ENCODE measurements around the gene JAG2. TPM values are rescaled to one million over a fixed set of nuclear protein-coding genes. Genes with fewer than 3 reads are reported as not detected.

The JAG2 gene
- total RNA-seq, 1 experiment from 2014 or later, result 85.9 TPM

- Histone ChIP-seq H2AFZ (ENCODE audit: low read depth, low read length, poor library complexity, severe bottlenecking) (no peak overlapping the region), H3K9ac (ENCODE audit: low read length) (no peak overlapping the region), H3K36me3 (ENCODE audit: control insufficient read depth in 1 of 2, insufficient read depth in 2 of 2, low read length in 2 of 2) (peaks cover 0 to 3% of the 10 kb centered on the region in 2 experiments; a peak in 1 of 4 replicates), H3K4me3 (replicated peaks in 1 of 2; ENCODE audit: low read depth in 1 of 2, low read length in 2 of 2) (no peak overlapping the region), H3K4me2 (ENCODE audit: low read length) (no peak overlapping the region), H3K9me3 (ENCODE audit: control insufficient read depth in 1 of 2, insufficient read depth in 1 of 2, low read depth in 1 of 2, low read length in 2 of 2) (no peaks in the 10 kb centered on the region), H3K27me3 (ENCODE audit: insufficient read depth, low read length) (no peaks in the 10 kb centered on the region), H3K9me2 (ENCODE audit: insufficient read depth) (no peaks in the 10 kb centered on the region), H3K79me2 (ENCODE audit: insufficient read depth, low read length) (no peaks in the 10 kb centered on the region), H3K27ac (ENCODE audit: low read depth, low read length) (no peak overlapping the region), H3K4me1 (ENCODE audit: control insufficient read depth in 1 of 2, insufficient read depth in 2 of 2, low read length in 2 of 2) (no peaks in the 10 kb centered on the region), H4K20me1 (ENCODE audit: insufficient read depth) (no peaks in the 10 kb centered on the region)
- no peak for DNase-seq (ENCODE audit: low read depth, low spot score)
- ChIA-PET CTCF (no interaction called here), RAD21 (ENCODE audit: low non-redundant PET in 1 of 2, low total read pairs in 2 of 2, uncharacterized antibody in 2 of 2, unreplicated experiment in 2 of 2) (no interaction called here), POLR2A (no interaction called here)
- BruUV-seq (replicated peaks), result no TSS peak
- TF ChIP-seq MAX (IDR thresholded peaks at IDR 0.05) (no peak), CEBPB (IDR thresholded peaks at IDR 0.05; ENCODE audit: low read depth) (no peak), ELF1 (IDR thresholded peaks at IDR 0.05; ENCODE audit: borderline replicate concordance, low read depth) (no peak), SIN3A (IDR thresholded peaks at IDR 0.05; ENCODE audit: low read depth) (no peak), REST (IDR thresholded peaks at IDR 0.05; ENCODE audit: low read depth) (no peak), EZH2 (IDR thresholded peaks at IDR 0.05) (no peak), TCF7L2 (IDR thresholded peaks at IDR 0.05; ENCODE audit: borderline replicate concordance, extremely low read depth, insufficient read depth, insufficient read length) (no peak), ATF3 (IDR thresholded peaks at IDR 0.05) (no peak), SRF (IDR thresholded peaks at IDR 0.05; ENCODE audit: low read depth) (no peak), POLR2AphosphoS5 (IDR thresholded peaks at IDR 0.05; ENCODE audit: low read depth, low read length) (no peak), SP1 (IDR thresholded peaks at IDR 0.05; ENCODE audit: low read depth) (no peak), YY1 (IDR thresholded peaks at IDR 0.05; ENCODE audit: extremely low read depth, insufficient replicate concordance, low read depth, low read length) (no peak), ZNF274 (IDR thresholded peaks at IDR 0.05; ENCODE audit: low read depth, low read length) (no peak), RAD21 (IDR thresholded peaks at IDR 0.05; ENCODE audit: low read depth) (no peak), FOSL1 (IDR thresholded peaks at IDR 0.05; ENCODE audit: low read depth) (no peak), CTCF (IDR thresholded peaks at IDR 0.05 in 2 of 3, conservative IDR thresholded peaks at IDR 0.05 in 1 of 3; ENCODE audit: borderline replicate concordance in 1 of 3, insufficient read depth in 1 of 3, low read depth in 2 of 3, low read length in 2 of 3) (no peak)
- intact Hi-C loops (cut with micrococcal nuclease), result no loop called here
- no peak for ATAC-seq
These were observed 44.8 kb upstream of the JAG2 start for GRCh38 chr14:105213361-105213760.
